ENCODE results near the gene KCNH4.
"Not testable (repeated sequence)": the region's sequence is repeated elsewhere in the genome, so short reads cannot be mapped to it uniquely, and the experiment has no call there.

KCNH4 gene

DNA sequence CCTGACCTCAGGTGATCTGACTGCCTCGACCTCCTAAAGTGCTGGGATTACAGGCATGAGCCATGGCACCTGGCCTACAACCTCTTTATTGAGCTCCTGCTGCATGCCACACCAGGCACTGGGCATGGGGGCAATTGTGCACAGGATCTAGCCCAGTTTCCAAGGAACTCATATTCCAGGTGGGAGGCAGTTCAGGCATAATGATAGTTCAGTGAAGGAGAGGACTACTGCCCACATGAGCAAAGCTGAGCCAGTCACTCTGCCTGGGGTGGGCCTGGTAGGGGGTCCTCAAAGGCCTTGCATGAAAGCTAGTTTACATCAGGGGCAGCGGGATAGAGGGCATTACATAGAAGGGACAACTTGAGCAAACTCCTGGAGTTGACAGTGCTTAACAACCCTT lies 6.9 kb upstream of the KCNH4 start:
- H3K9ac ChIP-seq (ENCODE audit: low read depth in 1 of 2, low read length in 2 of 2), result no peak overlapping the region
- no peaks in the 10 kb centered on the region for H3K36me3 ChIP-seq (ENCODE audit: control insufficient read depth in 1 of 2, insufficient read depth in 2 of 2, low read length in 2 of 2)
- peaks cover 17 to 28% of the 10 kb centered on the region in 2 donors for H3K4me1 ChIP-seq (ENCODE audit: control insufficient read depth in 1 of 2, insufficient read depth in 2 of 2, low read length in 2 of 2)
- no peak overlapping the region for H3K4me3 ChIP-seq (ENCODE audit: low read depth in 1 of 2, low read length in 2 of 2)
- no peaks in the 10 kb centered on the region for H3K9me3 ChIP-seq (ENCODE audit: control insufficient read depth in 1 of 2, low read length in 2 of 2)
- no peak overlapping the region for H3K27ac ChIP-seq (ENCODE audit: low read depth, low read length)
- no peaks in the 10 kb centered on the region for H3K27me3 ChIP-seq (ENCODE audit: control insufficient read depth in 1 of 2, insufficient read depth in 2 of 2, low read length in 2 of 2)

DNA sequence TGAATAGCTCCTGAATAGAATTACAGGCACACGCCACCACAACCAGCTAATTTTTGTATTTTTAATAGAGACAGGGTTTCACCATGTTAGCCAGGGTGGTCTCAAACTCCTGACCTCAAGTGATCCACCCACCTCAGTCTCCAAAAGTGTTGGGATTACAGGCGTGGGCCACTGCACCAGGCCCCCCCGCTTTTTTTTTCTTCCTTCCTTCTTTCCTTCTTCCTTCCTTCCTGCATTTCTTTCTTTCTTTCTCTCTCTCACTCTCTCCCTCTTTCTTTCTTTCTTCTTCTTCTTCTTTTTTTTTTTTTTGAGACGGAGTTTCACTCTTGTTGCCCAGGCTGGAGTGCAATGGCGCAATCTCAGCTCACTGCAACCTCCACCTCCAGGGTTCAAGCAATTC lies 5.2 kb upstream of the KCNH4 start:
- H3K27ac ChIP-seq (ENCODE audit: low read depth, low read length); H3K9ac ChIP-seq (ENCODE audit: low read depth in 1 of 2, low read length in 2 of 2); H3K9me3 ChIP-seq (ENCODE audit: control insufficient read depth in 1 of 2, low read length in 2 of 2); H3K36me3 ChIP-seq (ENCODE audit: control insufficient read depth in 1 of 2, insufficient read depth in 2 of 2, low read length in 2 of 2); H3K4me3 ChIP-seq (ENCODE audit: low read depth in 1 of 2, low read length in 2 of 2); H3K27me3 ChIP-seq (ENCODE audit: control insufficient read depth in 1 of 2, insufficient read depth in 2 of 2, low read length in 2 of 2): not testable (repeated sequence)
- H3K4me1 ChIP-seq (ENCODE audit: control insufficient read depth in 1 of 2, insufficient read depth in 2 of 2, low read length in 2 of 2), result peaks cover 21 to 38% of the 10 kb centered on the region in 2 donors

DNA sequence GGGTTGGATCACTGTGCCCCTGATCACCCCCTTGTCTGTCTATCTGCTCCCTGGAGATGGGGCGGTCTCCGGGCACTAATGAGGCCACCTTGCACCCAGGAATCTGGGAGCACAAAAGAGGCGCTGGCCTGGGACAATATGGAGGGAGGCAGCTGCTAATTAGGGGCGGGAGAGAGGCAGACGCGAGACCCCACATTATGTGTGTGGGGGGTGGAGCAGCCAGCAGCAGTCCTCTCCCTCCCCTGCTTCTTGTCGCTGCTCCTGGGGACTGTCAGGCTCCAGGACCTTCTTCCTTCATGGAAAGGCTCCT lies 4.6 kb upstream of the KCNH4 start:
- H3K9ac ChIP-seq (ENCODE audit: low read depth in 1 of 2, low read length in 2 of 2), result no peak overlapping the region
- peaks cover 0 to 7% of the 10 kb centered on the region in 2 donors for H3K27me3 ChIP-seq (ENCODE audit: control insufficient read depth in 1 of 2, insufficient read depth in 2 of 2, low read length in 2 of 2)
- H3K27ac ChIP-seq (ENCODE audit: low read depth, low read length), result no peak overlapping the region
- H3K4me1 ChIP-seq (ENCODE audit: control insufficient read depth in 1 of 2, insufficient read depth in 2 of 2, low read length in 2 of 2), result peaks cover 23 to 44% of the 10 kb centered on the region in 2 donors
- H3K4me3 ChIP-seq (ENCODE audit: low read depth in 1 of 2, low read length in 2 of 2), result no peak overlapping the region
- no peaks in the 10 kb centered on the region for H3K9me3 ChIP-seq (ENCODE audit: control insufficient read depth in 1 of 2, low read length in 2 of 2)
- no peaks in the 10 kb centered on the region for H3K36me3 ChIP-seq (ENCODE audit: control insufficient read depth in 1 of 2, insufficient read depth in 2 of 2, low read length in 2 of 2)

DNA sequence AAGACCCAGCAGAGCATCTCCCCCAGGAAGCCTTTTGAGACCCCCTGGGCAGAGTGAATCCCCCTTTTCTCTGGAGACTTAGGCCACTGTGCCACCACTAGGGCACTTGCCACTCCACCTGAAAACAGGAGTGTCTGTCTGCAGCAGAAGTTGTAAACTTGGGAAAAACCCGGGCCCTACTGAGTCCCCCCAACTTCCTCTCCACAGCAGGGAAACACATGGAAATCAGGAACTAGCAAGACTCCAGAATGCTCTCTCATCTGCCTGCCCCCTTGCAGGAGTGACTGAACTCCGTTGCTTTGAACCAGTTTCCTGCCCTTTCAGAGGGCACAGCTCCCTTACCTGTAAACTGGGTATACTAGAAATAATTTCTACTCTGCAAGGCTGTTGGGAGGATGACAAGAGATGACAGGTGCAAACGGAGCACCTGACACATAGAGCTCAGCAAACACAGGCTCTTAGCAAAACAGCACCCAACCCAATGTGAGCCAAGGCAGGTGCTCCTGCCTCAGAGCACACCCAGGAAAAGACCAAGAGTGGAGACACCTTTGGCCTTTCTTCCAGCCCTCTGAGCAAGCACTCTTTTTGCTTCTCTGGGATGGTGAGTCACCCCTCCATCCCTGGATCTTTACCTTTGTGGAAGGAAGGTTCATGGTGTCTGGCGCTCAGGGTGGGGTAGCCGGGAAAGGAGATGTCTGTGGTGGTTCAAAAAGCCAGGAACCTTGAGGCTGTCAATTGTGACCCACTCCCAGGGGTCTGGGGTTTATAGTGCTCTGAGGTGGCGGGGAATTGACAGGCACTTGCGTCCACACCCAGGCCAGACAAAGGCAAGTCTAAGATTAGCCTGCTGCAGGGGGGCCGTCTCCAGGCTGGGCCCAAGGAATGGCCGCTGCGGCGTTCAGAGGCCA lies 4.0 kb upstream of the KCNH4 start, which contains the start of gene HCRT:
TSS of gene HCRT (minus strand) at position 740 of the 908 bp plus-strand sequence. CDS start at position 653, 87 bp downstream.
- Histone ChIP-seq H3K27ac (ENCODE audit: low read depth, low read length) (no peak within 1 kb of the TSS), H3K27me3 (ENCODE audit: control insufficient read depth in 1 of 2, insufficient read depth in 2 of 2, low read length in 2 of 2) (peaks cover 2 to 7% of the 10 kb centered on the region in 2 donors), H3K4me3 (ENCODE audit: low read depth in 1 of 2, low read length in 2 of 2) (peak within 1 kb of the TSS; percentile 78 to 86), H3K9ac (ENCODE audit: low read depth in 1 of 2, low read length in 2 of 2) (peak within 1 kb of the TSS in 1 of 2 donors; percentile 43), H3K4me1 (ENCODE audit: control insufficient read depth in 1 of 2, insufficient read depth in 2 of 2, low read length in 2 of 2) (peaks cover 23 to 48% of the 10 kb centered on the region in 2 donors), H3K9me3 (ENCODE audit: control insufficient read depth in 1 of 2, low read length in 2 of 2) (no peaks in the 10 kb centered on the region), H3K36me3 (ENCODE audit: control insufficient read depth in 1 of 2, insufficient read depth in 2 of 2, low read length in 2 of 2) (no peaks in the 10 kb centered on the region)

DNA sequence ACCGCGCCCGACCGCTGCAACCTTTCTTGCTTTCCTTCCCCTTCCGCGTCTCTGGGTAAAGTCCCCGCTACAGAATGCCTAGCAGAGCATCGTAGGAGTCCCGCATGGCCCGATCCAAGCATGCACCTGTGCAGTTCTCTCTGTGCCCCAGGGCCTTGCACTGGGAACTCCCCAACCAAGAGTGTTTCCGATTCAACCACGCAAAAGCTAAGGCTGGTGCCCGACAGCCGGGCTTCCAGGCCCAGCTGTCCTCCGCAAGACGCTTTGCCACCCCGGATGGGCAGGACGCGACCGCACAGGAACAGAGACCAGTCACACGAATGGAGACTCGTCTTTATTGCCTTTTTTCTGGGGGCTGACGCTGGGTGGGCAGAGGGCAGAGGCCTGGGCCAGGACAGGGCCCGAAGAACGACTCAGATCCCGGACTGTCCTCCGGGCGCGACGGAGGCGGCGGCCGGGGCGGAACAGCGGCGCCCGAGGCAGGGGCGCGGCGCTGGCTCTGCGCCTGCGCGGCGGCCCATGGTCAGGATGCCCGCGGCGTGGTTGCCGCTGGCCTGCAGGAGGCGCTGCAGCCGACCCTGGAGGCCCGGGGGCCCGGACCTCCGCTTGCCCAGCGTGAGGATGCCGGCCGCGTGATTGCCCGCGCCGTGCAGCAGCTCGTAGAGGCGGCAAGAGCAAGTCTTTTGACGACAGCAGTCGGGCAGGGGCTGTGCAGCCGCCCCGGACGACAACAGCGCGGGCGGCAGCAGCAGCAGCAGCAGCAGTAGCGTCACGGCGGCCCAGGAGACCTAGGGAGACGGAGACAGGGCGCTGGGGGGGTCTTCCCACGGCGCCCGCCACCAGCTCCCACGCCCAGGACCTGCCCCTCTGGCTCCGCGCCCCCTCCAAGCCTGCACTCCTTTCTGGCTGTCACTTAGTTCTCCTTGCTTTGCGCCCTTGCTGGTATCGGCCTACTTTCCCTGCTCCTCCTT lies 3.1 kb upstream of the KCNH4 start:
- Histone ChIP-seq H3K4me1 (ENCODE audit: control insufficient read depth in 1 of 2, insufficient read depth in 2 of 2, low read length in 2 of 2) (peaks cover 30 to 48% of the 10 kb centered on the region in 2 donors), H3K27me3 (ENCODE audit: control insufficient read depth in 1 of 2, insufficient read depth in 2 of 2, low read length in 2 of 2) (peaks cover 2 to 7% of the 10 kb centered on the region in 2 donors), H3K4me3 (ENCODE audit: low read depth in 1 of 2, low read length in 2 of 2) (peak overlapping the region; percentile 78 to 86), H3K36me3 (ENCODE audit: control insufficient read depth in 1 of 2, insufficient read depth in 2 of 2, low read length in 2 of 2) (no peaks in the 10 kb centered on the region), H3K27ac (ENCODE audit: low read depth, low read length) (peak overlapping the region; percentile 79), H3K9ac (ENCODE audit: low read depth in 1 of 2, low read length in 2 of 2) (peak overlapping the region; percentile 63 to 67), H3K9me3 (ENCODE audit: control insufficient read depth in 1 of 2, low read length in 2 of 2) (no peaks in the 10 kb centered on the region)

DNA sequence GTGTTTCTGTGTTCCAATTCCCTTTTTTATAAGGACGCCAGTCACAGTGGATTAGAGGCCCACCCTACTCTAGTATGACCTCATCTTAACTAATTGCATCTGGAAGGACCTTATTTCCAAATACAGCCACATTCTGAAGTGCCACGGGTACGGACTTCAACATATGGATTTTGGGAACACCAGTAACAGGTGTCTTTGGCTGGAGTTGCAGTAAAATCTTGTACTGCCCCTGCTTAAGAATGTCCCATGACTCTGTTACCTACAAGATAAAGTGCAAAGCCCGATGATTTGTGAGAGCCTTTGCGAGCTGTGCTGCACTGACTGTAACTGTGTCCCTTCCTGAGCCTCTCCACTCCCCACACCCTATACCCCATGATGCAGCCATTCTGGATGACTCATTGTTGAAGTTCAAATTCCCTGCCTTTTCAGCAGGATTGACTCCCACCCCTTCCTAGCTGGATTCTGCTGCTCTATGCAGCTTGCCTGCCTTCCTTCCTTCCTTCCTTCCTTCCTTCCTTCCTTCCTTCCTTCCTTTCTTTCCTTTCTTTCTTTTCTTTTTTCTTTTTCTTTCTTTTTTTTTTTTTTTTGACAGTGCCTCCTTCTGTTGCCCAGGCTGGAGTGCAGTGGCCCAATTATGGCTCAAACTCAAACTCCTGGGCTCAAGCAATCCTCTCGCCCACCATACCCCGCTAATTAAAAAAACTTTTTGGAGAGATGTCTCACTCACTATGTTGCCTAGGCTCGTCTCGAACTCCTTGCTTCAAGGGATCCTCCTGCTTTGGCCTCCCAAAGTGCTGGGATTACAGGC lies 2.2 kb upstream of the KCNH4 start:
- Histone ChIP-seq H3K4me3 (ENCODE audit: low read depth in 1 of 2, low read length in 2 of 2) (peak overlapping the region; percentile 78 to 86), H3K27me3 (ENCODE audit: control insufficient read depth in 1 of 2, insufficient read depth in 2 of 2, low read length in 2 of 2) (peaks cover 2 to 7% of the 10 kb centered on the region in 2 donors), H3K27ac (ENCODE audit: low read depth, low read length) (peak overlapping the region; percentile 79), H3K36me3 (ENCODE audit: control insufficient read depth in 1 of 2, insufficient read depth in 2 of 2, low read length in 2 of 2) (no peaks in the 10 kb centered on the region), H3K9ac (ENCODE audit: low read depth in 1 of 2, low read length in 2 of 2) (peak overlapping the region; percentile 2 to 63), H3K9me3 (ENCODE audit: control insufficient read depth in 1 of 2, low read length in 2 of 2) (no peaks in the 10 kb centered on the region), H3K4me1 (ENCODE audit: control insufficient read depth in 1 of 2, insufficient read depth in 2 of 2, low read length in 2 of 2) (peaks cover 30 to 48% of the 10 kb centered on the region in 2 donors)

DNA sequence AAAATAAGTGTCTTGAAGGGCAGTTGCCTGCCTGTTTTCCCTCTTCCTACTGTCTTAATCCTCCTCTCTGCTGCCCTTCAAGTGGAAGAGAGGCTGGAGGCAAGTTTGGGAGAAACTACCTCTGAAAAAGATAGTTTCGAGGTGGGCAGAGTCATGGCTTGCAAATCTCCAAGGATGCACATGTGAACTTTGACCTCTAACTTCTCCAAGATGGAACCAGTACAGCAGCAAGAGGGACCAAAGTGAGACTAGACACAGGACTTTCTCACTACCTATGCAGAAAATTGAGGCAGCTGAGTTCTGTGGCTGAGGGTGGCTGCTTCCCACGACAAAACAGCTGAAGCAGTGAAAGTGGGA lies 887 bp upstream of the KCNH4 start:
- Histone ChIP-seq H3K27me3 (ENCODE audit: control insufficient read depth in 1 of 2, insufficient read depth in 2 of 2, low read length in 2 of 2) (peaks cover 2 to 7% of the 10 kb centered on the region in 2 donors), H3K9ac (ENCODE audit: low read depth in 1 of 2, low read length in 2 of 2) (no peak overlapping the region), H3K9me3 (ENCODE audit: control insufficient read depth in 1 of 2, low read length in 2 of 2) (no peaks in the 10 kb centered on the region), H3K4me1 (ENCODE audit: control insufficient read depth in 1 of 2, insufficient read depth in 2 of 2, low read length in 2 of 2) (peaks cover 30 to 48% of the 10 kb centered on the region in 2 donors), H3K4me3 (ENCODE audit: low read depth in 1 of 2, low read length in 2 of 2) (no peak overlapping the region), H3K27ac (ENCODE audit: low read depth, low read length) (no peak overlapping the region), H3K36me3 (ENCODE audit: control insufficient read depth in 1 of 2, insufficient read depth in 2 of 2, low read length in 2 of 2) (no peaks in the 10 kb centered on the region)

DNA sequence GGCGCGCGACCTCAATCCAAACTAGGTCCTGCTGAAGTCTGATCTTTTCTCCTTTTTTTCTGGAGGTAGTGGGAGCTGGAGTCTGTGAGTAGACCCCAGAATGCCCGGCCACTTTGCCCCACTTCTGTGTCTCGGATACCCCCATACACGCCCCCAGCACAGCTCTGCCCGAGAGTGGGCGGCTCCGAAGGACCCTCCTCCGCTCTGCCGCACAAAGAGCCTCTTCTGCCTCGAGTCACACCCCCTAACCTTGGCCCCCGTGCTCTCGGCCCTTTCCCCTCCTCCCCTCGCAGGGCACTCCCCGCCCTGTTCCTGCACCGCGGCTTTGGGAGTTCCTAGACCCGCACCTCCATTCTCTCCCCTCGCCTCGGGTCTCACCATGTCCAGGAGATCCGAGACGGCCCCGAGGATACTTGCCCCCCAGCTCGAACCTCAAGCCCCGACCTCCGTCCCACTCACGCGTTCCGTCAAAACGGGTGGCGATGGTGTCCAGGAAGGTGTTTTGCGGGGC lies 476 bp downstream of the KCNH4 start:
- no peaks in the 10 kb centered on the region for H3K36me3 ChIP-seq (ENCODE audit: control insufficient read depth in 1 of 2, insufficient read depth in 2 of 2, low read length in 2 of 2)
- H3K4me1 ChIP-seq (ENCODE audit: control insufficient read depth in 1 of 2, insufficient read depth in 2 of 2, low read length in 2 of 2), result peaks cover 29 to 45% of the 10 kb centered on the region in 2 donors
- peak overlapping the region; percentile 22 to 54 for H3K4me3 ChIP-seq (ENCODE audit: low read depth in 1 of 2, low read length in 2 of 2)
- H3K27ac ChIP-seq (ENCODE audit: low read depth, low read length), result no peak overlapping the region
- peaks cover 2 to 7% of the 10 kb centered on the region in 2 donors for H3K27me3 ChIP-seq (ENCODE audit: control insufficient read depth in 1 of 2, insufficient read depth in 2 of 2, low read length in 2 of 2)
- H3K9ac ChIP-seq (ENCODE audit: low read depth in 1 of 2, low read length in 2 of 2), result no peak overlapping the region
- H3K9me3 ChIP-seq (ENCODE audit: control insufficient read depth in 1 of 2, low read length in 2 of 2), result no peaks in the 10 kb centered on the region

DNA sequence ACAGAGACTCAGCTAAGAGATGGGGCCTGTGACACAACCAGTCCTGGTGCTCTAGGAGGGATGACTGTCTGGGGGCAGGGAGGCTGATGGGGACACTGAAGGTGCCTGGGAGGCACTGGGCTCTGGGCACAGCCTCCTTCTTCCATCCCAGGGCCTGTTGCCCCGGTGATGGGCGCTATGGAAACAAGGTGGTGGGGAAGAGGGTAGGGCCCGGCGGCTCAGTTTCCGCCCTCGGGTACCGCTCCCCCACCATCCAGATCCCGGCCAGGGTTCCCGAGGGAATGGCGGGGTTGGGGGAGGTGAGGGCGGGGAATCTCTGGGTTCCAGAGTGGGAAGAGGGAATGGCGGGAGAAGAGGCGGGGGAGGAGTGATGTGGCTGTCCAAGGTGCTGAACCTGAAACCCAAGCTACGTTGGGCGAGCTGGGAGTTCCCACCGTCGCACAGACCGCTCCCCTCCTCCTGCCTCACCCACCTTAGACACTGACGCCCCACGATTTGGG lies 981 bp downstream of the KCNH4 start:
- peak overlapping the region in 1 of 2 donors; percentile 54 for H3K4me3 ChIP-seq (ENCODE audit: low read depth in 1 of 2, low read length in 2 of 2)
- no peak overlapping the region for H3K27ac ChIP-seq (ENCODE audit: low read depth, low read length)
- peaks cover 2 to 7% of the 10 kb centered on the region in 2 donors for H3K27me3 ChIP-seq (ENCODE audit: control insufficient read depth in 1 of 2, insufficient read depth in 2 of 2, low read length in 2 of 2)
- H3K9me3 ChIP-seq (ENCODE audit: control insufficient read depth in 1 of 2, low read length in 2 of 2), result no peaks in the 10 kb centered on the region
- H3K36me3 ChIP-seq (ENCODE audit: control insufficient read depth in 1 of 2, insufficient read depth in 2 of 2, low read length in 2 of 2), result no peaks in the 10 kb centered on the region
- H3K4me1 ChIP-seq (ENCODE audit: control insufficient read depth in 1 of 2, insufficient read depth in 2 of 2, low read length in 2 of 2), result peaks cover 24 to 40% of the 10 kb centered on the region in 2 donors
- H3K9ac ChIP-seq (ENCODE audit: low read depth in 1 of 2, low read length in 2 of 2), result no peak overlapping the region

Measured in duodenal mucosa (tissue), 2 donors.